Melanocyte of skin (primary cell): ENCODE data around the gene ZNF398. TPM values are rescaled to one million over a fixed set of nuclear protein-coding genes. Genes with fewer than 3 reads are reported as not detected.

Experiments
- small RNA-seq, 2 donors: library from RNA; depleted of rRNA; stranded (forward); fragments of <200 nt; gene quantifications; one replicate each; pipeline ENCODE3, GENCODE V24; 2012
- total RNA-seq, 2 donors: library from RNA; depleted of rRNA; stranded (reverse); fragments of >200 nt; gene quantifications; 2 replicates each; pipeline ENCODE4 v1.2.3, GENCODE V29; 2012

ZNF398 gene, protein sequence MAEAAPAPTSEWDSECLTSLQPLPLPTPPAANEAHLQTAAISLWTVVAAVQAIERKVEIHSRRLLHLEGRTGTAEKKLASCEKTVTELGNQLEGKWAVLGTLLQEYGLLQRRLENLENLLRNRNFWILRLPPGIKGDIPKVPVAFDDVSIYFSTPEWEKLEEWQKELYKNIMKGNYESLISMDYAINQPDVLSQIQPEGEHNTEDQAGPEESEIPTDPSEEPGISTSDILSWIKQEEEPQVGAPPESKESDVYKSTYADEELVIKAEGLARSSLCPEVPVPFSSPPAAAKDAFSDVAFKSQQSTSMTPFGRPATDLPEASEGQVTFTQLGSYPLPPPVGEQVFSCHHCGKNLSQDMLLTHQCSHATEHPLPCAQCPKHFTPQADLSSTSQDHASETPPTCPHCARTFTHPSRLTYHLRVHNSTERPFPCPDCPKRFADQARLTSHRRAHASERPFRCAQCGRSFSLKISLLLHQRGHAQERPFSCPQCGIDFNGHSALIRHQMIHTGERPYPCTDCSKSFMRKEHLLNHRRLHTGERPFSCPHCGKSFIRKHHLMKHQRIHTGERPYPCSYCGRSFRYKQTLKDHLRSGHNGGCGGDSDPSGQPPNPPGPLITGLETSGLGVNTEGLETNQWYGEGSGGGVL
- total RNA-seq: 10 to 100 TPM; 12.4 to 14.0 TPM

DNA sequence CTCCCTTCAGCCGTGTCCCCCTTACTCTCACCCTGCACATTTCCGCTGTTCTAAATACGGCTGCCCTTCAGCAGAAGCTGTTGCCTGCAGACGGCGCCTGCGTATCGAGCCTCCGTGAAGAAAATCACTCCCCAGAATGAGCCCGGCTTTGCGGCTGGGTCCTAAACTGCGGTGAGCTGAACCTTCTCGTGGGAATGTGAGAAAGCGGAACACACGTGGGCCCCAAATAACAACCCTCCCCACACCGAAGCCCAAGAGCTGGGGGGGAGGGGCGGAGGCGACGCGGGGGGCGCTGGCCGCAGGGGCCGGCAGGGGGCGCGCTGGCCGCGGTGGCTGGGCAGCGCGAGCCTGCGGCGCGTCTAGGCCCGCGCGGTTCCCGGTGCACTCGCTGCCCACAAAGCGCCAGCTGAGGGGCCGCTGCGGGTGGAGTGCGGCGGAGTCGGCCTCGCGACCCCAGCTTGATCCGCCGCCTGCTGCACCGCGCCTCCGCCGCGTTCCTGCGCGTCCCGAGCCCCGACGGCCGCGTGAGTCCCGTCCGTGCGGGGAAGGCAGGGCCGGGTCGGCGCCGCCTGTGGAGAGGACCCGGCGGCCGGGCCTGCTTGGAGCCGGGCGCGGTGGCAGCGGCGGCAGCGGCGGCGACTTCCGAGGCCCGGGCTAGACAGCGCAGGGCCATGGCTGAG is at the start of gene ZNF398:
TSS of gene ZNF398 (plus strand) at position 382 of the 680 bp plus-strand sequence. CDS start at position 672, 290 bp downstream.

GRCh38 chr7:149125863-149126661 is 21.2 kb upstream of the ZNF398 start, which contains the start of gene ZNF425:
ZNF425 (minus strand) TSS chr7:149126324; CDS start chr7:149126213, 111 bp downstream.

GRCh38 chr7:149195180-149196150 is 48.2 kb downstream of the ZNF398 start, which contains the start of gene ZNF282:
ZNF282 (plus strand) TSS chr7:149195546; CDS start chr7:149195590, 44 bp downstream.

Small RNAs within 50 kb of the gene (small RNA-seq; reads per million reads assigned to genes)
- gene AC004890.1 (0 reads per million in 2 donors), gene RN7SL521P (0 reads per million in 2 donors)

Other genes with a start within 250 kb of the ZNF398 start
- 100 to 1,000 TPM in 1 of 2 donors, 10 to 100 TPM in 1; 85.7 to 226 TPM for gene PDIA4, start 118.9 kb upstream of the ZNF398 start, total RNA-seq
- 1 to 10 TPM; 4.5 to 6.0 TPM for gene ZNF786, start 56.7 kb upstream of the ZNF398 start, total RNA-seq
- 1 to 10 TPM; 1.3 to 1.7 TPM for gene ZNF425, start 21.1 kb upstream of the ZNF398 start, total RNA-seq
- 10 to 100 TPM; 18.2 to 22.0 TPM for gene ZNF282, start 48.1 kb downstream of the ZNF398 start, total RNA-seq
- 1 to 10 TPM; 4.5 to 5.3 TPM for gene ZNF212, start 92.2 kb downstream of the ZNF398 start, total RNA-seq
- 1 to 10 TPM; 5.0 to 5.9 TPM for gene ZNF783, start 114.7 kb downstream of the ZNF398 start, total RNA-seq